ENCODE data around the gene SLC25A25.
"Not testable (repeated sequence)": the region's sequence is repeated elsewhere in the genome, so short reads cannot be mapped to it uniquely, and the experiment has no call there.

Gene SLC25A25

DNA sequence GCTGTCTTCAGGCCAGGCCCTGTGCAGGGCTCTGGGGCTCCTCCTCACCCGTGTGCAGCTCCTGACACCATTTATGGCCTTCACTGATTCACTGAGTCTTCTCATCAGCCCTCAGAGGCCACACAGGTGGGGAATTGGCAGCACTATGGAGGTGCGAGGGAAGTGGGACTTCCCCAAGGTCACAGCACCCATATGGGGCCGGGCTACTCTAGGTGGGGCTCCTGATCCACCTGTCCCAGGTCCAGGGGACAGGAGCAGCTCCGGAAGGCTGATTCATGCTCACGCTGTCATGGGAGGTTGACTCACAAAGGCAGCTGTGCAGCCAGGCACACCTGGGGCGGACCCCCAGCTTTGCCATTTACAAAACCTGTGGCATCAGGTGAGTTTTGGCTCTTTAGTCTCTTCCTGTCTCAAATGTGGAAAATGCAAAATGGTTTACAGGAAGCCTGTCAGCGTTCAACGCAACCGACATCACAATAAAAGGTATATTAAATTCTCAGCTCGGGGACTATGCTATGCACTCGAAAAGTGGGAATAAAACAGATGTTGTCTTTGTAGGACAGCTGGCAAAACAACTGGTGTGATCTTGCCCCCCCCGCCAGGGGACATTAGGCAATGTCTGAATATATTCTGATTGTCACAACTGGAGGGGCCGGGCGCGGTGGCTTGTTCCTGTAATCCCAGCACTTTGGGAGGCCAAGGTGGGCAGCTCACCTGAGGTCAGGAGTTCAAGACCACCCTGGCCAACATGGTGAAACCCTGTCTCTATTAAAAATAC, 15.9 kb upstream of the SLC25A25 start:
- DNase-seq (ENCODE audit: low read depth, low spot score), result no peak

GRCh38 chr9:128053560-128053959, 14.5 kb upstream of the SLC25A25 start:
- DNase-seq (ENCODE audit: low read depth, low spot score), result no peak

DNA sequence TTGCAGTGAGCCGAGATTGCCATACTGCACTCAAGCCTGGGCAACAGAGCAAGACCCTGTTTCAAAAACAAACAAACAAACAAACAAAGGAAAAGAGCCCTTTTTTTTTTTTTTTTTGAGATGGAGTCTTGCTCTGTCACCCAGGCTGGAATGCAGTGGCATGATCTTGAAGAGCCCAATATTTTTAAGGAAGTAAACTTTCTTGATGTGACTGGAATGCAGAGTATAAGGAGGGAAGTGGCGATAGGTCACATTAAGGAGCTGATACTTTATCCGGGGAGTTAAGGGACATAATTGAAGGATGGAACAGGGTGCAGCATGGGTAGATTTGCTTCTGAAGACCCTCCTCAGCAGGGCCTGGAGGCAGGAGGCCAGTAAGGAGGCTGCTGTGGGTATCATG, 13.9 kb upstream of the SLC25A25 start:
- DNase-seq (ENCODE audit: low read depth, low spot score), result no peak

GRCh38 chr9:128055344-128056040, 12.5 kb upstream of the SLC25A25 start:
- DNase-seq (ENCODE audit: low read depth, low spot score), result no peak

- DNase-seq (ENCODE audit: low read depth, low spot score), result no peak
Observed at GRCh38 chr9:128056086-128056485, 11.9 kb upstream of the SLC25A25 start.

DNA sequence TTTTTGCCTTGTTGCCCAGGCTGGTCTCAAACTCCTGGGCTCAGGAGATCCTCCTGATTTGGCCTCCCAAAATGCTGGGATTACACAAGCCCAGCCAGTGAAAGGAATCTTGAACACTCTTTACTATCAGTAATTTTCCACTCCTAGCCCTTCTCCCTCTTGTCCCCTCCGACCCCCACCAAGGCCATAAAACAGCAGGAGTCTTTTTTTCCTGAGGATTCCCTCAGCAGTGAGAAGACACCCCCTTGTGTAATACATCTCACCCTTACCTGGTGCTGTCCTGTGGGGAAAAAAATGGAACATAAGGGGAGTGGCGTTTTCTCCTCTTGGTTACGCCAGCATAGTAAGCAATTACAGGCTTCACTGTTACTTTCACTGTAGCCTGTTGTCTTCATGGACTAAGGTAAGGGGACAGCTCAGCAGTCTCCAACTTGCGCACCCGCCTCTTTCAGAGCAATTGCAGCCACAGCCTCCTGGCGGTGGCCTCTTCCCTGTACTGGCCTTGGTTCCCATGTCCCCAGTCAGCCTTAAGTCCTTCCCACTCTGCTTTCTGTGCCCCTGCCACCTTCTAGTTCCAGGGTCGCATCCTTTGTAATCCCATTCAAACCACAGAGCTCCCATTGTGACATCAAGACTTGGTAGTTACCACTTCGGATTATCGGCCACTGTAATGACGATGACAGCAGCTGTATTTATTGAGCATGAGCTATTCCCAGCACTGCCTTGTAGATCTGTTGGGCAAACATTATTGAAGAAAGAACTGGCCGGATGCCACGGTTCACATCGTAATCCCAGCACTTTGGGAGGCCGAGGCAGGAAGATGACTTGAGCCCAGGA, 10.9 kb upstream of the SLC25A25 start:
- DNase-seq (ENCODE audit: low read depth, low spot score), result no peak

DNA sequence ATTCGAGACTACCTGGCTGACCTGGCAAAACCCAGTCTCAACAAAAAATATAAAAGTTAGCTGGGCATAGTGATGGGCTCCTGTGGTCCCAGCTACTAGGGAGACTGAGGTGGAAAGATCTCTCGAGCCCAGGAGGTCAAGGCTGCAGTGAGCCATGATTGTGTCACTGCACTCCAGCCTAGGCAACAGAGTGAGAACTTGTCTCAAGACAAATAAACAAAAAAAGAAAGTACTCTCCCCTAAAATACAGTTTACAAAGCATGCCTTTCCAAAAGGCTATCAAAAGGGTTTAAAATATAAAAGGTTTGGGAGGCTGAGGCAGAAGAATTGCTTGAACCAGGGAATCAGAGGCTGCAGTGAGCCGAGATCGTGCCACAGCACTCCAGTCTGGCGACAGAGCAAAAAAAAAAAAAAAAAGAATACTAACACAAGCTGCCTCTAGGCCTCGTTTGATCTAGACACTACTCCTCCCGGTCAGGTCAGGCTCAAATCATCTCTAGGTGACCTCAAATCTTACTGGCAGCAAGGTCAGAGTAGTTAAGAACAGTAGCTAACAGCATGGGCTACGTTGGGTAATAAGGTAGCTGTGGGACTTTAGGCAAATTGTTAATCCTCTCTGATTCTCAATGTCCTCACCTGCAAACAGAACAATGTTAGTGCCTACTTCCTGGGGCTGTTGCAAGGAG, 10.2 kb upstream of the SLC25A25 start:
- DNase-seq (ENCODE audit: low read depth, low spot score), result no peak

- DNase-seq (ENCODE audit: low read depth, low spot score), result no peak
Observed at GRCh38 chr9:128059365-128059983, 8.6 kb upstream of the SLC25A25 start.

- no peak for DNase-seq (ENCODE audit: low read depth, low spot score)
Observed at GRCh38 chr9:128061275-128061960, 6.6 kb upstream of the SLC25A25 start.

GRCh38 chr9:128062279-128062678, 5.8 kb upstream of the SLC25A25 start:
- no peak for DNase-seq (ENCODE audit: low read depth, low spot score)

- no peak for DNase-seq (ENCODE audit: low read depth, low spot score)
Observed at GRCh38 chr9:128062846-128063831, 4.9 kb upstream of the SLC25A25 start.

- DNase-seq (ENCODE audit: low read depth, low spot score), result no peak
Observed at GRCh38 chr9:128065907-128066712, 1.9 kb upstream of the SLC25A25 start.

GRCh38 chr9:128066713-128067644, 1.1 kb upstream of the SLC25A25 start, which contains the start of gene NAIF1:
NAIF1 (minus strand) TSS chr9:128067320; CDS start chr9:128067101, 219 bp downstream.
- DNase-seq (ENCODE audit: low read depth, low spot score), result peak; percentile 90

DNA sequence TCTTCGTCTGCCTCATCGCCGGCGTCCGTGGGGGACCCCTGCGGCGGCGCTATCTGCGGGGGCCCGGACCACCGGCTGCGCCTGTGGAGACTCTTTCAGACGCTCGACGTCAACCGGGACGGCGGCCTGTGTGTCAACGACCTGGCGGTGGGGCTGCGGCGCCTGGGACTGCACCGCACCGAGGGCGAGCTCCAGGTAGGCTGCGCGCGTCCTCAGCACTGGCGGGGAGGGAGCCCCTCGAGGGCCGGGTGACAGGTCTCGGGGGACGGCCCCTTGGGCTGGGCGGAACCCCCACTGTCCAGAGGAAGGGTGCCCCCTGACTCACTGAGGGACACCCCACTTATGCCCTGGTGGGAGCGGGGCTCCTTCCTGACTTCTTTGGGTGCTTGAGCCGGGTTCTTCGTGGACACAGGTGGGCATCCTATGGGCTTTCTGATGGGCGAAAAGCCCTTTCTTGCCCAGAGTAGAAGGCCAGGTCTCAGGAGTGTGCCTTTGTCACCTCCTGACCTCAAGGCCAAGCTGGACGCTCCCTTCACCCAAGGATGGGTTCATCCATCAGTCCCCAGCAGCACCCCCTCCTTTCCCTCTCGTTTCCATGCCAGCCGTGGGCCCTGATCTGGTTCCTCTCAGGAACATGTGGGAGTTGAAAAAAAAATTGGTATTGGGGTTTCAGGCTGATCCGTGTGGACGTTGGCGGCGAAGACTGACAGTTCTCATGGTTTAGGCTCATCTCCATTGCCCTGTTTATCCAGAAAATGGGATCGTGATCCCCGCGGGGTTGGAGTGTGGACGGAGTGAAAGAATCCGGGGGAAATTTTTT, 564 bp downstream of the SLC25A25 start:
- no peak for DNase-seq (ENCODE audit: low read depth, low spot score)

DNA sequence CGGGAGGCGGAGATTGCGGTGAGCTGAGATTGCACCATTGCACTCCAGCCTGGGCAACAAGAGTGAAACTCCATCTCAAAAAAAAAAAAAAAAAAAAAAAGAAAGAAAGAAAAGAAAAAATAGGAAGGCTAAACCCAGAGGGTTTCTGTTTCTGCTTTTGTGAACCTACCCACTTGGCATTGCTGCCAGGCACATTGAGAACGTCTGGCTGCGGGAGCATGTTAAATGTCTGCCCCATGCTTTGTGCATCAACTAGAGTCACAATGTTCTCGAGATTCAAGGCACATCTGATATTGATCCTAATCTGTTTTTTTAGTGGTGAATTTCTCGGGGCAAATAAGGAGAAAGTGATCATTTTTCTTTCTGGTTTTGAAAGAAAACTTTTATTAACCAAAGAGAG, 2.8 kb downstream of the SLC25A25 start:
- DNase-seq (ENCODE audit: low read depth, low spot score), result no peak

DNA sequence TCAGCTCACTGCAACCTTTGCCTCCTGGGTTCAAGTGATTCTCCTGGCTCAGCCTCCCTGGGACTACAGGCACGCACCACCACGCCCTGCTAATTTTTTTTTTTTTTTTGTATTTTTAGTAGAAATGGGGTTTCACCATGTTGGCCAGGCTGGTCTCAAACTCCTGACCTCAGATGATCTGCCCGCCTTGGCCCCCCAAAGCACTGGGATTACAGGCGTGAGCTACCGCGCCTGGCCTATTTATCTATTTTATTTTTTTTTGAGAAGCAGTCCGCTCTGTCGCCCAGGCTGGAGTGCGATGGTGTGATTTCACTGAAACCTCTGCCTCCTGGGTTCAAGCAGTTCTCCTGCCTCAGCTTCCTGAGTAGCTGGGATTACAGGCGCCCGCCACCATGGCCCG, 3.4 kb downstream of the SLC25A25 start:
- DNase-seq (ENCODE audit: low read depth, low spot score), result not testable (repeated sequence)

Data from activated naive CD8-positive, alpha-beta T cell treated with anti-CD3 and anti-CD28 coated beads, Interleukin-2, amount 50 U/mL, for 16 hours (primary cell).